Measurements from ENCODE around the gene RAB26.

GRCh38 chr16:2199095-2199494 is 50.7 kb downstream of the RAB26 start:
- no peak for TF ChIP-seq TAF1 (IDR thresholded peaks at IDR 0.05; ENCODE audit: borderline replicate concordance, low read depth, low read length)
- TF ChIP-seq POLR2AphosphoS5 (IDR thresholded peaks at IDR 0.05; ENCODE audit: low read depth, low read length): no peak
